A549 (cell line): ENCODE results near the gene TMEM273. TPM values are rescaled to one million over a fixed set of nuclear protein-coding genes. Genes with fewer than 3 reads are reported as not detected.

Source experiments
- ATAC-seq, 2 experiments: fragments of 200-7000 bp in 1 of 2; fragments of >200 bp in 1 of 2; cut with Nextera tagmentation in 1 of 2; cut with Tn5 transposase in 1 of 2; 3 replicates each; pipeline versions ENCODE4 v1.8.0 to v1.9.1; 2018 to 2020; ENCODE audit warnings: mild to moderate bottlenecking in 1 of 2, moderate library complexity in 1 of 2
- CTCF ChIA-PET: fragments of 300-600 bp; sonication (Branson Sonifier 250); formaldehyde crosslinking; extraction: SDS; loops from one replicate; lab custom pipeline; 2021; ENCODE audit warnings: antibody characterized with exemption, inconsistent platforms; lab: Yijun Ruan, JAX
- POLR2A ChIA-PET: fragments of 350-600 bp; formaldehyde crosslinking; extraction: SDS; loops from one replicate; lab custom pipeline; 2021; ENCODE audit warnings: antibody characterized with exemption, inconsistent platforms; lab: Yijun Ruan, JAX
- DNase-seq, 2 experiments: peaks; one replicate each; pipeline versions ENCODE4 v3.0.0 to v3.0.0-alpha.2; 2011 to 2016; ENCODE audit warnings: low read depth in 1 of 2, low spot score in 1 of 2
- FAIRE-seq: peaks from 2 replicates; lab custom pipeline; 2011; peaks lifted over from hg19 to GRCh38; lab: Jason Lieb, UNC
- H3K27ac ChIP-seq, 2 experiments: fragments of >200 bp; sonication (Bioruptor Twin); formaldehyde crosslinking; 3 replicates each; pipeline ENCODE4 v1.5.1; 2016 to 2017
- H3K4me1 ChIP-seq: fragments of >200 bp; sonication (Bioruptor Twin); formaldehyde crosslinking; 3 replicates; pipeline ENCODE4 v1.6.1; 2016
- H3K4me2 ChIP-seq: fragments of >200 bp; sonication (Bioruptor Twin); formaldehyde crosslinking; 3 replicates; pipeline ENCODE4 v1.6.1; 2016
- H3K4me3 ChIP-seq: fragments of >200 bp; sonication (Bioruptor Twin); formaldehyde crosslinking; 3 replicates; pipeline ENCODE4 v1.5.1; 2016
- H3K9me3 ChIP-seq: fragments of >200 bp; sonication (Bioruptor Twin); formaldehyde crosslinking; 3 replicates; pipeline ENCODE4 v1.6.1; 2016
- BHLHE40 ChIP-seq: IDR thresholded peaks from 2 replicates; pipeline ENCODE4 v1.6.1; 2012; ENCODE audit warnings: low read depth, low read length, inconsistent platforms
- CBX2 ChIP-seq: fragments of 200-600 bp; sonication (generic); IDR thresholded peaks from 2 replicates; pipeline ENCODE4 v1.6.1; 2016; ENCODE audit warnings: low read depth, mild to moderate bottlenecking, borderline replicate concordance
- CBX8 ChIP-seq: fragments of 200-600 bp; sonication (generic); IDR thresholded peaks from 2 replicates; pipeline ENCODE4 v1.6.1; 2016
- CHD4 ChIP-seq: fragments of 200-600 bp; sonication (generic); IDR thresholded peaks from 2 replicates; pipeline ENCODE4 v1.6.1; 2016; ENCODE audit warnings: antibody characterized with exemption, mild to moderate bottlenecking, borderline replicate concordance
- E2F6 ChIP-seq: IDR thresholded peaks from 2 replicates; pipeline ENCODE4 v1.6.1; 2012; ENCODE audit warnings: low read depth, borderline replicate concordance
- EHF ChIP-seq: fragments of 250-450 bp; sonication (Bioruptor Pico); IDR thresholded peaks from 2 replicates; pipeline ENCODE4 v1.5.0; 2020; ENCODE audit warnings: mild to moderate bottlenecking
- FOXS1 ChIP-seq: fragments of 250-450 bp; sonication (Bioruptor Pico); IDR thresholded peaks from 2 replicates; pipeline ENCODE4 v1.5.0; 2020; ENCODE audit warnings: mild to moderate bottlenecking, moderate library complexity
- GATA3 ChIP-seq: IDR thresholded peaks from 2 replicates; pipeline ENCODE4 v1.6.1; 2012; ENCODE audit warnings: borderline replicate concordance
- HES2 ChIP-seq: fragments of >200 bp; sonication (Bioruptor Twin); formaldehyde crosslinking; IDR thresholded peaks from 2 replicates; pipeline ENCODE4 v1.6.1; 2016
- HOXA7 ChIP-seq: fragments of 250-450 bp; sonication (Bioruptor Pico); IDR thresholded peaks from 2 replicates; pipeline ENCODE4 v1.5.0; 2020; ENCODE audit warnings: mild to moderate bottlenecking, moderate library complexity
- HOXB13 ChIP-seq: fragments of 250-450 bp; sonication (Bioruptor Pico); IDR thresholded peaks from 2 replicates; pipeline ENCODE4 v1.5.0; 2020; ENCODE audit warnings: low read depth, mild to moderate bottlenecking, moderate library complexity
- HOXB5 ChIP-seq: fragments of 250-450 bp; sonication (Bioruptor Pico); IDR thresholded peaks from 2 replicates; pipeline ENCODE4 v1.5.0; 2020; ENCODE audit warnings: mild to moderate bottlenecking, moderate library complexity
- KDM1A ChIP-seq: fragments of 200-600 bp; sonication (generic); IDR thresholded peaks from 2 replicates; pipeline ENCODE4 v1.6.1; 2016; ENCODE audit warnings: low read depth, mild to moderate bottlenecking
- MAX ChIP-seq: IDR thresholded peaks from 2 replicates; pipeline ENCODE4 v1.6.1; 2012
- NR3C1 ChIP-seq: fragments of >200 bp; sonication (Bioruptor Twin); formaldehyde crosslinking; IDR thresholded peaks from 3 replicates; pipeline ENCODE4 v1.6.1; 2017
- PBX3 ChIP-seq: IDR thresholded peaks from 2 replicates; pipeline ENCODE4 v1.6.1; 2012
- POLR2A ChIP-seq: IDR thresholded peaks from 2 replicates; pipeline ENCODE4 v1.6.1; 2012; ENCODE audit warnings: mild to moderate bottlenecking, low read length
- RARB ChIP-seq: fragments of 250-450 bp; sonication (Bioruptor Pico); IDR thresholded peaks from 2 replicates; pipeline ENCODE4 v1.8.0; 2021; ENCODE audit warnings: mild to moderate bottlenecking, moderate library complexity
- RCOR1 ChIP-seq: fragments of 150-350 bp; IDR thresholded peaks from 2 replicates; pipeline ENCODE4 v1.6.1; 2014; ENCODE audit warnings: antibody characterized with exemption, low read length, low read depth
- RFX5 ChIP-seq: fragments of 450-650 bp; IDR thresholded peaks from 2 replicates; pipeline ENCODE4 v1.7.1; 2014; ENCODE audit warnings: antibody characterized with exemption, mild to moderate bottlenecking, moderate library complexity
- RNF2 ChIP-seq: fragments of 200-600 bp; sonication (generic); IDR thresholded peaks from 2 replicates; pipeline ENCODE4 v1.6.1; 2016; ENCODE audit warnings: low read depth, mild to moderate bottlenecking, antibody characterized with exemption, moderate library complexity, borderline replicate concordance
- ZC3H11A ChIP-seq: fragments of 450-650 bp; IDR thresholded peaks from 2 replicates; pipeline ENCODE4 v1.6.1; 2014; ENCODE audit warnings: antibody characterized with exemption, mild to moderate bottlenecking
- ZNF302 ChIP-seq: fragments of 250-450 bp; sonication (Bioruptor Pico); IDR thresholded peaks from 2 replicates; pipeline ENCODE4 v1.9.0; 2021; ENCODE audit warnings: inconsistent platforms, mild to moderate bottlenecking, moderate library complexity
- WGBS: methylation state at CpG from one replicate; pipeline ENCODE4 v1.1.6; 2017; ENCODE audit errors: missing lambda C conversion rate; 5-methylcytosine and 5-hydroxymethylcytosine counted together
- polyA plus RNA-seq, 4 experiments: library from polyadenylated mRNA; depleted of rRNA in 3 of 4; stranded (reverse); fragments of >200 nt; fragmentation: RNase III in 1 of 4; extraction: RNeasy Plus Mini Kit Qiagen cat#74134 plus additional on column Dnase treatment in 1 of 4; gene quantifications; 2 replicates in 3 of 4; 3 replicates in 1 of 4; pipeline ENCODE4 v1.2.3, GENCODE V29; 2011 to 2017

The TMEM273 gene
- polyA plus RNA-seq, 2 of the 4 experiments (the other 2 are of a cell fraction), result not detected

GRCh38 chr10:49184642-49185111, 3.5 kb downstream of the TMEM273 start (continued):
- TF ChIP-seq FOXS1 (CRISPR knock-in tag) (no peak), CBX8 (no peak), RFX5 (no peak), GATA3 (no peak), PBX3 (no peak), ZC3H11A (no peak), CHD4 (no peak), HOXA7 (CRISPR knock-in tag) (no peak)

GRCh38 chr10:49183596-49184542, 4.3 kb downstream of the TMEM273 start:
- no peak for ATAC-seq
- no peak overlapping the region for H3K27ac ChIP-seq
- TF ChIP-seq HOXB5, result no peak
- TF ChIP-seq HES2, result no peak
- no peak for TF ChIP-seq NR3C1
- TF ChIP-seq RNF2, result no peak
- TF ChIP-seq FOXS1 (CRISPR knock-in tag), result no peak
- TF ChIP-seq EHF (CRISPR knock-in tag), result no peak
- TF ChIP-seq RARB (CRISPR knock-in tag), result no peak
- TF ChIP-seq HOXB13, result no peak
- TF ChIP-seq ZNF302, result no peak
- no peak for TF ChIP-seq RCOR1
- TF ChIP-seq CBX2, result no peak
- TF ChIP-seq MAX, result no peak
- no peak for TF ChIP-seq POLR2A
- TF ChIP-seq E2F6, result no peak
- no peak for TF ChIP-seq KDM1A
- no peak for TF ChIP-seq BHLHE40
- TF ChIP-seq, all 56 proteins: peak for 0
- no peak for FAIRE-seq
- no peak for DNase-seq
- WGBS, result 48% methylated on average over 5 of the region's 5 CpGs
- Histone ChIP-seq H3K4me2 (no peak overlapping the region), H3K4me3 (no peak overlapping the region), H3K4me1 (no peaks in the 10 kb centered on the region), H3K9me3 (no peaks in the 10 kb centered on the region)
- ChIA-PET POLR2A (no interaction called here), CTCF (no interaction called here)

- WGBS, result 36% methylated on average over 4 of the region's 4 CpGs
- no peaks in the 10 kb centered on the region for H3K9me3 ChIP-seq
- H3K4me3 ChIP-seq, result no peak overlapping the region
- H3K4me2 ChIP-seq, result no peak overlapping the region
- FAIRE-seq (no peak), DNase-seq (no peak), ATAC-seq (no peak)
- H3K4me1 ChIP-seq, result no peaks in the 10 kb centered on the region
- H3K27ac ChIP-seq, result no peak overlapping the region
- ChIA-PET POLR2A (no interaction called here), CTCF (no interaction called here)
- TF ChIP-seq ZNF302, result no peak
Measured at GRCh38 chr10:49182776-49183175, 5.4 kb downstream of the TMEM273 start.
